Thyroid gland (tissue), 4 donors: ENCODE data around the gene UBAP2. TPM values are rescaled to one million over a fixed set of nuclear protein-coding genes. Genes with fewer than 3 reads are reported as not detected.

ENCODE experiments used
- DNase-seq, 2 donors: peaks; one replicate each; pipeline ENCODE4 v3.0.0-alpha.2; 2019
- H3K27ac ChIP-seq, 3 donors: fragments of 200-600 bp; sonication (generic); 1 replicate in 2 of 3; 2 replicates in 1 of 3; pipeline ENCODE4 v1.5.1; 2016 to 2019; ENCODE audit warnings: mild to moderate bottlenecking in 1 of 3, moderate library complexity in 1 of 3
- H3K27me3 ChIP-seq: fragments of 200-600 bp; sonication (generic); one replicate; pipeline ENCODE4 v1.5.1; 2019
- H3K36me3 ChIP-seq, 2 donors: fragments of 200-600 bp; sonication (generic); one replicate each; pipeline ENCODE4 v1.5.1; 2016 to 2019
- H3K4me1 ChIP-seq, 2 donors: fragments of 200-600 bp; sonication (generic); one replicate each; pipeline ENCODE4 v1.5.1; 2017 to 2019
- H3K4me3 ChIP-seq, 3 donors: fragments of 200-600 bp; sonication (generic); replicated peaks in 1 of 3; 1 replicate in 2 of 3; 2 replicates in 1 of 3; pipeline ENCODE4 v1.5.1; 2016; ENCODE audit warnings: mild to moderate bottlenecking in 1 of 3
- H3K9me3 ChIP-seq: fragments of 200-600 bp; sonication (generic); one replicate; pipeline ENCODE4 v1.5.1; 2017
- POLR2A ChIP-seq, 2 donors: fragments of 450-650 bp; IDR thresholded peaks; one replicate each; pipeline ENCODE4 v1.6.1; 2017; ENCODE audit warnings: antibody characterized with exemption in 2 of 2, mild to moderate bottlenecking in 2 of 2, moderate library complexity in 1 of 2
- WGBS, 2 donors: methylation state at CpG; one replicate each; pipeline ENCODE4 v1.1.5; 2017; 5-methylcytosine and 5-hydroxymethylcytosine counted together
- intact Hi-C: fragments of 100-400 bp; cut with DNase I; formaldehyde crosslinking; loops from one replicate; pipeline ENCODE4 v1.15.1; 2023
- total RNA-seq, 4 donors: library from RNA; depleted of rRNA; stranded (reverse); fragments of >200 nt; gene quantifications; one replicate each; pipeline ENCODE4 v1.2.3, GENCODE V29; 2016
- TF ChIP-seq, protein P1 (sequence below), 6 experiments: fragments of 200-600 bp in 3 of 6; fragments of 450-650 bp in 3 of 6; sonication (generic) in 3 of 6; IDR thresholded peaks; one replicate each; pipeline ENCODE4 v1.5.1; 2016 to 2019; ENCODE audit warnings: antibody characterized with exemption in 6 of 6, mild to moderate bottlenecking in 2 of 6, inconsistent platforms in 1 of 6, moderate library complexity in 1 of 6

The UBAP2 gene
- total RNA-seq, 4 donors from 2014 or later: 30.3 to 48.5 (median 35.5) TPM

DNA sequence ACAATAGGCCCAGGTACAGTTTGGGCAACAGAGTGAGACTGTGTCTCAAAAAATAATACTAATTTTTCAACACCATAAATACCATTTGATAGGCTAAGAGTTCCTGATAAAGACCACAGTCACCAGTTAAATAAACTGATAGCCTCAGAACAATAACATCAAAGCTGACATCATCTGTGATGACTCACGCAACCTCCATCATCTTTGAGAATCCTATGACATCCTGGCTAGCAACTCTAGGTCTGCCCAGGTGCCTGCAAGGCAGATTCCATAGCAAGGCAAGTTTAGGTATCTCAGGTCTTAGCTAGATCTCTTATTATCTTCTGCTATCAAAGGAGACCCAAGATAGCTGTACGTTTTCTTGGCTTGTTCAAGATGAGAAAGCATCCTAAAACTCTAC is 30.5 kb upstream of the UBAP2 start:
- DNase-seq: no peak
- no peaks in the 10 kb centered on the region for H3K4me1 ChIP-seq
- H3K27me3 ChIP-seq: no peaks in the 10 kb centered on the region
- H3K36me3 ChIP-seq: no peaks in the 10 kb centered on the region
- H3K9me3 ChIP-seq: no peaks in the 10 kb centered on the region
- WGBS, 2 donors: 83 to 85% methylated on average over 2 of the region's 2 CpGs
- no peak overlapping the region for H3K27ac ChIP-seq
- H3K4me3 ChIP-seq: no peak overlapping the region
- TF ChIP-seq, protein P1, sequence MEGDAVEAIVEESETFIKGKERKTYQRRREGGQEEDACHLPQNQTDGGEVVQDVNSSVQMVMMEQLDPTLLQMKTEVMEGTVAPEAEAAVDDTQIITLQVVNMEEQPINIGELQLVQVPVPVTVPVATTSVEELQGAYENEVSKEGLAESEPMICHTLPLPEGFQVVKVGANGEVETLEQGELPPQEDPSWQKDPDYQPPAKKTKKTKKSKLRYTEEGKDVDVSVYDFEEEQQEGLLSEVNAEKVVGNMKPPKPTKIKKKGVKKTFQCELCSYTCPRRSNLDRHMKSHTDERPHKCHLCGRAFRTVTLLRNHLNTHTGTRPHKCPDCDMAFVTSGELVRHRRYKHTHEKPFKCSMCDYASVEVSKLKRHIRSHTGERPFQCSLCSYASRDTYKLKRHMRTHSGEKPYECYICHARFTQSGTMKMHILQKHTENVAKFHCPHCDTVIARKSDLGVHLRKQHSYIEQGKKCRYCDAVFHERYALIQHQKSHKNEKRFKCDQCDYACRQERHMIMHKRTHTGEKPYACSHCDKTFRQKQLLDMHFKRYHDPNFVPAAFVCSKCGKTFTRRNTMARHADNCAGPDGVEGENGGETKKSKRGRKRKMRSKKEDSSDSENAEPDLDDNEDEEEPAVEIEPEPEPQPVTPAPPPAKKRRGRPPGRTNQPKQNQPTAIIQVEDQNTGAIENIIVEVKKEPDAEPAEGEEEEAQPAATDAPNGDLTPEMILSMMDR (IDR thresholded peaks at IDR 0.05): no peak
- intact Hi-C loops: loop anchor here (10.0 kb wide), 1 partner anchor 264 kb away; the partner anchor contains the start of gene UBE2R2

DNA sequence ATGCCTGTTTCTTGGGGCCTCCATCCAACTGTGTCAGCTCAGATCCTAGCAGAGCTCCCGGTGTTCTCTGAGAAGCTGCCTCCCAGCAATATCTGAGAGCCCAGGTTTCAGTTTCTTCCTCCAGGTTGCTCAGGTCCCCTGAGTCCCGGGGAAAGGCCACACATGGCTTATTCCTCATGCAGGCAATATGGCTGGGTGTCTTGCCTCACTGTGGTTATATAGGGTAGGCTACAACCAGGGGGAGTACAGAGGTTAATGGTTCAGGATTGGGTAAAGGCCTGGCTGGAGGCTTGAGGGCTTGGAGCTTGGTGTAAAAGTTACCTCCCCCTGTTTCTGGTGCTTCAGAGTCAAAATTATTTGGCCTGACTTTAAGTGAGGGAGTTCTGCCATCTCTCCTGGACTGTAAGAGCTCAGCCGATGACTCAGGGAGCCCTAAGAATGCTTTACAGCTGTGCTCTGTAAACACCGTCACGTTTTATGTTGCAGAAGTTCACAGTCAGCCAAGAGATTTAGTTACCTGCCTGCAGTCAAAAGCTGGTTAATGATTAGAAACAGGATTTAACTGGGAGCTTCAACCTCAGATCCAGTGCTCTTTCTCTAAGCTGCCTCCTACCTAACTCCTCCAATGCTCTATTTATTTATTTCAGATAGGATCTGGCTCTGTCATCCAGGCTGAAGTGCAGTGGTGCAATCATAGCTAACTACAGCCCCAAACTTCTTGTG is 24.3 kb upstream of the UBAP2 start:
- TF ChIP-seq POLR2A (IDR thresholded peaks at IDR 0.05): no peak
- TF ChIP-seq, protein P1 (IDR thresholded peaks at IDR 0.05): no peak
- Histone ChIP-seq H3K27ac (peak overlapping the region; percentile 55 to 76 (median 57)), H3K4me1 (peaks cover 7 to 16% of the 10 kb centered on the region in 2 donors), H3K4me3 (no peak overlapping the region), H3K36me3 (no peaks in the 10 kb centered on the region), H3K9me3 (no peaks in the 10 kb centered on the region), H3K27me3 (no peaks in the 10 kb centered on the region)
- DNase-seq: peak; percentile 51 to 59
- intact Hi-C loops: loop anchor here (10.0 kb wide), 1 partner anchor 258 kb away; the partner anchor contains the start of gene UBE2R2
- WGBS, 2 donors: 32 to 43% methylated on average over 4 to 5 of the region's 5 CpGs

DNA sequence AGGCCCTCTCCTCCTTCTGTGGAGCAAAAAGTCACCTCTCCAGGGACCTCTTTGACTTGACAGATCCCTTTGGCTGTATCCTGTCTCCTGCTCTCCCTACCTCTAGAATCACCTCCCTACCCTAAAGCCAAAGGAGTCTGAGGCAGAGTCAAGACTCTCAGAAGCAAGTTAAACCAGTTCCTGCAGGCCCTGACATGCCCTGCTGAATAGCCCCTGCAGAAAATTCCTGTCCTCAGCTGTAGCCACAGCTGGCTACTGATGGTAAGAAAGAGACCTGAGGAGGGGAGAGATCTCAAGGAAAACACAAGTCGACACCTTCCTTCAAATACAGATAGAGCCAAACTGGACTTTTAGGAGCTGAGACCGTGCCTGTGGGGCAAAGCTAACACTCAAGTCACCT is 23.7 kb upstream of the UBAP2 start:
- peak; percentile 38 to 44 for DNase-seq
- Histone ChIP-seq H3K36me3 (no peaks in the 10 kb centered on the region), H3K27me3 (no peaks in the 10 kb centered on the region), H3K4me3 (no peak overlapping the region), H3K9me3 (no peaks in the 10 kb centered on the region), H3K4me1 (peaks cover 7 to 16% of the 10 kb centered on the region in 2 donors), H3K27ac (peak overlapping the region; percentile 55 to 76 (median 57))
- TF ChIP-seq POLR2A (IDR thresholded peaks at IDR 0.05): no peak
- TF ChIP-seq, protein P1 (IDR thresholded peaks at IDR 0.05): no peak
- WGBS, 2 donors: 51 to 58% methylated on average over 2 of the region's 2 CpGs
- intact Hi-C loops: loop anchor here (10.0 kb wide), 1 partner anchor 258 kb away; the partner anchor contains the start of gene UBE2R2

DNA sequence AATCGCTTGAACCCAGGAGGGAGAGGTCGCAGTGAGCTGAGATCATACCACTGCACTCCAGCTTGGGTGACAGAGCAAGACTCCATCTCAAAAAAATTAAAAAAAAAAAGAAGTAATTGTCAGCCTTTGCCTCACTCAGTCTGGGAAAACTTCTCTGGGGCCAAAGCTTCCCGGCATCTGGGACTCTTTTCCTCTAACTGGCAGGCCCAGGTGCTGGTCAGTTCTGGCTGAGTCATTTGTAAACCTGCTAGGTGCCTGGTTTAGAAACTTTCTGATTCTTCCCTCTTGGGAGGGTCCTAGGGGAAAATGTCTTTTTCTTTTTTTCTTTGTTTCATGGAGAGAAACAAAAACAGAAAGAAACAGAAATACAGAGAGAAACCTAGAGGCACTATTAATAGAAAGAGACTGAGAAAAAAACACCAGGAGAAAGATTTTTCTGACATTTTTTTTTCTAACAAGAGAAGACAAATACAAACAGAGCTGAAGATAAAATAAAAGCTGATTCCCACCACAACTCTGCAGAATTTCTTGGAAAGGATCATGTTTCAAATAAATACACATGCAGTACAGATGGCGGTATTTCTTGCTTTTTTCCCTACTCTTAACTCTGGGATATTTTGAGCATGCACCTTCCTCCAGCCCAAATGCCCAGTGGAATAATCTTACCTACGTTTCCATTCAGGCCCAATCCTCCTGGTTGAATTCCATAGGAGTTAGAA is 22.1 kb upstream of the UBAP2 start:
- Histone ChIP-seq H3K36me3 (no peaks in the 10 kb centered on the region), H3K9me3 (no peaks in the 10 kb centered on the region), H3K27ac (no peak overlapping the region), H3K27me3 (no peaks in the 10 kb centered on the region), H3K4me3 (no peak overlapping the region), H3K4me1 (peaks cover 7 to 16% of the 10 kb centered on the region in 2 donors)
- WGBS, 2 donors: 80 to 85% methylated on average over 5 of the region's 5 CpGs
- TF ChIP-seq, protein P1 (IDR thresholded peaks at IDR 0.05): no peak
- no peak for TF ChIP-seq POLR2A (IDR thresholded peaks at IDR 0.05)
- intact Hi-C loops: loop anchor here (10.0 kb wide), 1 partner anchor 256 kb away; the partner anchor contains the start of gene UBE2R2
- DNase-seq: no peak
